NCI-H1694 treated with DMSO at 0.1 percent for 48 hours (cell line): ENCODE results near the gene GABRG2.

ENCODE experiments used
- DNase-seq: peaks from one replicate; lab custom pipeline; 2025; lab: John Stamatoyannopoulos, UW

Gene GABRG2

DNA sequence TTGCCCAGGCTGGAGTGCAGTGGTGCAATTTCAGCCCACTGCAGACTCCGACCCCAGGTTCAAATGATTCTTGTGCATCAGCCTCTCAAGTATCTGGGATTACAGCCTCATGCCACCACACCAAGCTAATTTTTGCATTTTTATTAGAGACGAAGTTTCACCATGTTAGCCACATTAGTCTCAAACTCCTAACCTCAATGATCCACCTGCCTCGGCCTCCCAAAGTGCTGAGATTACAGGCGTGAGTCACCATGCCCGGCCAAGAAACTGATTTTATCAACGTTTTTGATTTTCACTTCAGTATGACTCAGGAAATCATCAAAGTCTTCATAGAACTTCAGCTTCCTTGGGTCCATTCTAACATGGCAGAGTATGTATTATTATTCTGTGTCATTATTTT is 125.4 kb downstream of the GABRG2 start:
- DNase-seq = no peak

GRCh38 chr5:162196351-162196750 is 128.8 kb downstream of the GABRG2 start:
- DNase-seq = no peak

DNA sequence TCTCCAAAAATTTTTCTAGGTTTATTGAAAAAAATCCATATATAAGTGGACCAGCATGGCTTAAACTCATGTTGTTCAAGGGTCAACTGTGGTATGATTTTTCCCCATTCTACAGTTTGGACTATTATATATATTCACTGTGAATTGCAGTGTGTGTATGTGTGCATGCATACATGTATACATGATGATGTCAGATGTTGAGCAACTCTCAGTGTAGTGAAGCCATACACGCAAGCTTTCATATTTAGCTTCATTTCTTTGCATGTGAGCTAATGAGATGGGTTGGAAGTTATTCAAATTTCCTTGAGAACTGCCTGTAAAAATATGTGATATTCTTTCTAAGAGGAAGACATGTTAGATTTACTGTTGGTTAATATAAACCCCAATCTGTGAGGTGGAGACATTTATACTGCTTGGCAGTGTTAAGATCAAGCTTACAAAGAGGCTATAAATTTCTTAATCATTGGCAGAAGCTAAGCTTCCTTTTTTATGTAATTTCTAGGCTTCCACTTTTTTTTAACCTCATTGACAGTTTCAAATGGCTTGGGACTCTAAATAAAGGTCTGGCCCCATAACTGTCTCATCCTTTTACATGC is 134.8 kb downstream of the GABRG2 start:
- DNase-seq = no peak
